GM18502 (cell line): ENCODE data around the gene HMG20A.

Experiments used
- ATAC-seq: cut with Tn5 transposase; IDR thresholded peaks from one replicate; pipeline ENCODE4 v1.9.1; 2021; ENCODE audit warnings: mild to moderate bottlenecking; ENCODE audit not compliant: unreplicated experiment, poor library complexity

HMG20A gene

GRCh38 chr15:77420610-77421369, at the start of gene HMG20A:
TSS of gene HMG20A (plus strand) at chr15:77420888. CDS start at chr15:77458408, 37,520 bp downstream.
- peak; percentile 44 for ATAC-seq

DNA sequence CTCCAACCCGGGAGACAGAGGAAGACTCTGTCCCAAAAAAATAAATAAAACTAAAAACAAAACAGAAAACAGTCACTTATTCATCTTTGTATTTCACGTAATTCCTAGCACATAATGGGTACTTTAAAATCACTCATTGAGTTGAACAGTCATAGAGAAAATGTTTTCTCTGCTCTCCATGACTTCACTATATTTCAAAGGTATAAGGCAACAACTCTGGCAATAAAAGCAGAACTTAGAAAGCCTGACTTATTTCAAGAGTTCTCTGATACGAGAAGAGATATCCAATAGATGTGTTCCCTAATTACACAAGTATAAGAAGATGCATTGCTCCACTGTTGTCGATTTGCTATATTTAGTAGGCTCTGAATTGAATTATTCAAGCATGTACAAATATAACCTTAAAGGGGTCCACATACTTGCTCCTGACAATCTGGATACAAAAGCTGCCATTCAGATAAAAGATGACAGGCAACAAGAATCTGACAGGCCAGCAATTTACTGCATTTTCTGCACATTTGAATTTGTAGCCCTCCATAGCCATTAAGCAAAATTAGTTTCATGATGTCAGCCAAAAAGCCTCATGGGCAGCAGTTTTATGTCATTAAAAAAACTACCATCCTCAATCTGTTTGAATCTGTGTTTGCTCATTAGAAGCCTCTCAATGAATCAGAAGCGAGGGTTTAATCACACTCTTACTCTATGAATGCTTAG, 48.7 kb upstream of the HMG20A start:
- no peak for ATAC-seq

DNA sequence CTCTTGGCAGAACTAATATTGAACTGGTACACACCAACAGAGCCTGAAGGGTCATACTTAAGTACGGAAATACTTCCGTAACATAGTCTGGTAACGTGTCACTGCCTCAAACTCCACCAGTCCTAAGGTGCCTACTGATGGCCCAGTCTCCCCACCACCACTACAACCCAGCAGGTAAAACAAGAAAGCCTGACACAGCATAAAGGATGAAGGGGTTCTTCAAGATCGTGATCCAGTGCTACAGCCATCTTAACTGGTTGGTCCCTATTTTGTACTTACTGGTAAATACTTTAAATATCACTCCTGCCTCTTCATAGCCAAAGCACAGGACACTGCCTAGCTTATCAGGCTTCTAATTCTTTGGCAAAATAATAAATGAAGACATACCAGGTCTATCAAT, 47.2 kb upstream of the HMG20A start:
- ATAC-seq: no peak

GRCh38 chr15:77375133-77375532, 45.6 kb upstream of the HMG20A start:
- ATAC-seq: no peak

DNA sequence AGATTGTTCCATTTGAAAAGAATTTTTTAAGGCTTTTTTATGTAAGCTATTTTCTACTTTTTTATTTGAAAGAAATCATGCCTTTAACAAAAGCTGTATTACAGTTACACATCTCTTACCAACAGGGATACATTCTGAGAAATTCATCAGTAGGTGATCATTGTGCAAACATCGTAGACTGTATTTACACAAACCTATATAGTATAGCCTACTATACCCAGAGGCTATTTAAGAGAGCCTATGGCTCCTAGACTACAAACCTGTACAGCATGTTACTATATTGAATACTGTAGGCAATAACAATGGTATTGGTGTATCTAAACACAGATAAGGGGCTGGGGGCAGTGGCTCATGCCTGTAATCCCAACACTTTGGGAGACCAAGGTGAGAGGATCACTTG, 43.9 kb upstream of the HMG20A start:
- no peak for ATAC-seq

DNA sequence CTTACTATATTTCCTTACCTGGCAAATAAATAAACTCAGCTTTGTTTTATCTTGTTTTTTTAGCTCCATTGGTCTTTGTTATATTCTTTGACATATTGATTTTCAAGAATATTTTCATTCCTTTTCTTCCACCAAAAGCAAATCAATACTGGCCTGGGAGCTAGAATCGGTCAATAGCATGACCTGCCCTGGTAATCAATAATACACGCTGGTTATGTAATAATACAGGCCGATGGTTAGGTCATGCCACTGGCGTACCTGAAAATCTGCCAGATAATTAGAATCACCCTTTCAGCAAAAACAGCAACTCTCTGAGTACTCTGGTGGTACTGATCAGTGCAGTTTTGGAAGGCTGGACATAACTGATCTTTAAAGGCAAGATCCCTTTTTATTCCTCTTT, 40.7 kb upstream of the HMG20A start:
- no peak for ATAC-seq

GRCh38 chr15:77384086-77384485, 36.6 kb upstream of the HMG20A start:
- ATAC-seq: no peak

DNA sequence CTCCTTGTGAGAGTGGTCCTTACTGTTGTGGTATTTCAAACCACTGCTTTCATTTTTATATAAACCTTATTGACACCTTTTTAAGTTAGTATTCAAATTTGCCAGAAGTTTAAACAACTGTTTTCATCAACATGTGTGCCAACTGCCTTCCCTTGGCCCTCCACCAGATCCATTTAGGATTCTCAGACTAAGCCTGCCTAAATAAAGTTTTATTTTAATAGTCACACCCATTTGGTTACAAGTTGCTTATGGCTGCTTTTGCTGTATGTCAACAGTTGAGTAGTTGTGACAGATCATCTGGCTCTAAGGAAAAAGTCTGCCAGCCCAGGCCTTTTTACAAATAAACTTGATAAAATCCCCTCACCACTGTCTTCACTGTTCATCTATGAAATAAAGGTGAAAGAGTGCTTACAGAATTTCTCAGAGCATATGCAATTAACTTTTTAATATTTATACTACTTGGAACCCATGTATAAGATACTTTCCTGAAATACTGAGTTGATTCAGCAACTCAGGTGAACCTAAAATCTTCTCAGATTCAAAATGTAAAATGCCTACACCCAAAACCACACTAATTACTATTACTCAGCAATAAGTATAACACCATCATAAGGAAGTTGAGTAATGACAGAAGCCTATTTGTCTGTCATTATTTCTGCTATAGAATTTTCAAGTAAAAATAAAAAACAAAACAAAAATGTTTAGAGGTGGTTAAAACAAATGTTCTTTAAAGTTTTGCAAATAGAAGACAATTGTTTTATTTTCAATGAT, 35.9 kb upstream of the HMG20A start:
- no peak for ATAC-seq

GRCh38 chr15:77386626-77387025, 34.1 kb upstream of the HMG20A start:
- ATAC-seq: no peak

DNA sequence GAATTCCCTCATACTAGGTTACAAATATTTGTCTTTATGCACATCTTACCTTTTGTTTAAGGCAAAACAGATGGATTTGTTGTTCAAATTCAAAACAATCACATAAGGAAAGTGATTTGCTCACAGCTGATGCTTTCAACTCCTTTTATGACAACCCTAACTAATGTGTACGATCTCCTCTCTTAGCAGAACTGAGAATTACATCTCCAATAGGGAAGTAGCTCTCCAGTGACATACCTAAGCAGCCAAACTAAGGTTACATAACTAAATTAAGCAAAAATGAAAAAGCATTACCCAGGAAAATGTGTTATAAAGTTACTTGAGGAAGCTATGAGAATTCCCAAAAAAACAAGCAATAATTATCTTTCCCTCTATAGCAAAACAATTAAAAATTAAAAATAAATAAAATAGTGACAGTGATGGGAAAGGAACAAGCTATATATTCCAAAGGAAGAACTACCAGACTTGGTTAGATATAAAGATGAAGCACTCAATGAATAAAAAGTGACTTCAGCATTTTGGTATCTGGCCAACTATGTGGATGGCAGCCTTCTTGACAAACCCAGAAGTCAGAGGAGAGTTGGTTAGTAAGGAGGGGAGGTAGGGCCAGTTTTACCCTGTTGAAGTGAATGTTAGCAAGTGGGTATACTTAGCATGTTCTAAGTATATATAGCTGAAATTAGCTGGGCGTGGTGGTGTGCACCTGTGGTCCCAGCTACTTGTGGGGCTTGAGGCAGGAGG, 33.2 kb upstream of the HMG20A start:
- ATAC-seq: no peak

DNA sequence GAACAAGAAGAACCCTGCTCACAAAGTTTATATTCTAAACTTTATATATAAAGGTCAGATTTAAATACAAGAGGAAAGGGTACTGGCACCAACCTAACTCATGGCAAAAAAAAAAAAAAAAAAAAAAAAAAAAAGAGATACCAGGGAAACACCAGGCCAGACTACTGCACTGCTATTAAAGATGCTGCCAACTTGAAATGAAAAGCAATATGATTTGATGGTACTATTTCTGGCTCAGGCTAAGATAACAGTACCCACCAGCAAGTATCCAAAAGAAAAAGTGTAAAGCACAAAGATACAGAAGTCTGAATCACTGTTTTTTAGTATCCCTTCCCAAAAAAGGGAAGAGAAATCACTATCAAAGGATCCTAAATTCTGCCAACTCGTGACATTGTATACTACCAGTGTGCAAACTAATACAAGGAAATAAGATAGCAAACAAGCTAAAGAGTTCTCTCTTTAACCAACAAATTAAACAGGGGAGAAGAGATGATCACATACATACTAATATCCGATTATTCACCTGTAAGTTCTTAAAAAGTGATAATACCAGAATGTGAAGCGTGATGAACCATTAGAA, 29.2 kb upstream of the HMG20A start:
- no peak for ATAC-seq

DNA sequence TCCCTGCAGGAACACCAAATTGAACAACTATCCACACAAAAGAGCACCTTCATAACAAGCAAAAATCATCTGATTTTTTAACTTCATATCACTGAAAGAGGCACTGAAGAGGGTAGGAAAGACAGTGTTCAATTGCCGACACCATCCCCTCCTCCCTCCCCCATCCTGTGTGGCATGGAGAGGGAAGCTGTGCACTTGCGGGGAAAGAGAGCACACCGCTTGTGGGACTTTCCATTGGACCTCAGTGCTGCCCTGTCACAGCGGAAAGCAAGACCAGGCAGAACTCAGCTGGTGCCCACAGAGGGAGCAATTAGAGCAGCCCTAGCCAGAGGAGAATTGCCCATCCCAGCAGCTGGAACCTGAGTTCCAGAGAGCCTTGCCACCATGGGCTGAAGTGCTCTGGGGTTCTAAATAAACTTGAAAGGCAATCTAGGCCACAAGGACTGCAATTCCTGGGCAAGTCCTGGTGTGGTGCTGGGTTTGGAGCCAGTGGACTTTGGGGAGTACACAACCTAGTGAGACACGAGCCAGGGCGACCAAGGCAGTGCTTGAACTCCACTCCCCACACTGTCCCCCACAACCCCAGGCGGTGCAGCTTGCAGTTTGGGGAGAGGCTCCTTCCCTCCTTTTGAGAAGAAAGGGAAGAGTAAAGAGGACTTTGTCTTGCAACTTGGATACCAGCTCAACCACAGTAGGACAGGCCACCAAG, 27.8 kb upstream of the HMG20A start:
- no peak for ATAC-seq

DNA sequence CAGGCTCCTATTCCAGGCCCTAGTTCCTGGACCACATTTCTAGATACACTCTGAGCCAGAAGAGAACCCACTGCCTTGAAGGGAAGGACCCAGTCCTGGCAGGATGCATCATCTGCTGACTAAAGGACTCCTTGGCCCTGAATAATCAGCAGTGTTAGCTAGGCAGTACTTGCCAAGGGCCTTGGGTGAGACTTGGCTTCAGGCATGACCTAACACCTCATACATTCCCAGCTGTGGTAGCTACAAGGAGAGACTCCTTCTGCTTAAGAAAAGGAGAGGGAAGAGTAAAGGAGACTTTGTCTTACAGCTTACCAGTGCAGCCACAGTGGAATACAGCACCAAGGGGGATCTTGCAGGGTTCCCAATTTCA, 27.2 kb upstream of the HMG20A start:
- ATAC-seq: no peak

DNA sequence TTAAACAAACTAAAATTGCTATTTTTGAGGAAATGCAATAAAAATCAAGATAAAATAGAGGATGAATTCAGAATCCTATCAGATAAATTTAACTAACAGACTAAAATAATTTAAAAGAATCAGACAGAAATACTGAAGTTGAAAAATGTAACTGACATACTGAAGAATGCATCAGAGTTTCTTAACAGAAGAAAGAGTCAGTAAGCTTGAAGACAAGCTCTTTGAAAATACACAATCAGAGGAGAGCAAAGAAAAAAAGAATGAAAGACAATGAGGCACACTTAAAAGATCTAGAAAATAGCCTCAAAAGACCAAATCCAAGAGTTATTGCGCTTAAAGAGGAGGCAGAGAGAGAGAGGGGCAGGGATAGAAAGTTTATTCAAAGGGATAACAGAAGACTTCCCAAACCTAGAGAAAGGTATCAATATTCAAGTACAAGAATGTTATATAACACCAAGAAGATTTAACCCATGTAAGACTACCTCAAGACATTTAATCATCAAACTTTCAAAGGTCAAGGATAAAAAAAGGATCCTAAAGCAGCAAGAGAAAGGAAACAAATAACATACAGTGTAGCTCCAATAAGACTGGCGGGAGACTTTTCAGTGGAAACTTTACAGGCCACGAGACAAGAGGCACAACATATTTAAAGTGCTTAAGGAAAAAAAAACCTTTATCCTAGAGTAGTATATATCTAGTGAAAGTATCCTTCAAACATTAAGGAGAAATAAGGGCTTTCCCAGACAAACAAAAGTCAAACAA, 25.5 kb upstream of the HMG20A start:
- ATAC-seq: no peak

- ATAC-seq: no peak
Measured at GRCh38 chr15:77396692-77397091, 24.0 kb upstream of the HMG20A start.

DNA sequence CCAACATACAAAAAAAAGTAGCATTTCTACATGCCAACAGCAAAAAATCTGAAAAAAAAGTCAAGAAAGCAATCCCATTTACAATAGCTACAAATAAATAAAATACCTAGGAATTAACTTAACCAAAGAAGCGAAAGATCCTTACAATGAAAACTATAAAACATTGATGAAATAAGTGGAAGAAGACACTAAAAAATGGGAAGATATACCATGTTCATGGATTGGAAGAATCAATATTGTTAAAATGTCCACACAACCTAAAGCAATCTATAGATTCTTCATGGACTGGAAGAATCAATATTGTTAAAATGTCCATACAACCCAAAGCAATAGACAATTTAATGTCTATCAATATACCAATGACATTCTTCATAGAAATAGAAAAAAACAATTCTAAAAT, 21.8 kb upstream of the HMG20A start:
- no peak for ATAC-seq

- ATAC-seq: no peak
Measured at GRCh38 chr15:77400258-77400657, 20.4 kb upstream of the HMG20A start.

DNA sequence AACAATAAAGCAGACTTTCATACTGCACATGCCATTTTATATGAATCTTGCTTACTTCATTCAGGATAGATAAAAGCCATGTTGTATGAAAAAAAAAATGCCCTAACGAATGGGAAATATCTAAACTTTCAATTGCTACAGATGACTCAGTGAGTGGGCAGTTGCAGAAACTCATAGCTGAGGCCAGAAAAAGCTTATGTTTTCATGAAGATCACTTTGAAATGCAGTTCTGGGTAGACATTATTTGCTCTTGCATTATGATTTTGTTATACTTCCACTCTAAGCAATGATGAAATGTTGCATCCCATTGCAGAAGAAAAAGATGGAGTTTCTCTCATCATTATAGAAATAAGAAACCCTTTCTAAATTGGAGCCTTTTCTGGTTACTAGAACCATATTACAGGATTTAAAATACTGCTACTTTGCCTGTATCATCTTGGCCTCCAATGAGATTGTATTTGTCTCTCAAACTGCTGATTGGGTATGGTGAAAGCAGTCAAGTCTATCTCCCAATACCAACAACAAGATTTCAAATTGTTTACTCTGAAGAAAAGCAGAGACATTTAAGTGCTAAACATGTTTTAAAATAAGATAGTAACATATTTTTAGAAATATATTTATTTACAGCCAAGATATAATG, 17.8 kb upstream of the HMG20A start:
- no peak for ATAC-seq
